ENCODE measurements around the gene REEP6.

DNA sequence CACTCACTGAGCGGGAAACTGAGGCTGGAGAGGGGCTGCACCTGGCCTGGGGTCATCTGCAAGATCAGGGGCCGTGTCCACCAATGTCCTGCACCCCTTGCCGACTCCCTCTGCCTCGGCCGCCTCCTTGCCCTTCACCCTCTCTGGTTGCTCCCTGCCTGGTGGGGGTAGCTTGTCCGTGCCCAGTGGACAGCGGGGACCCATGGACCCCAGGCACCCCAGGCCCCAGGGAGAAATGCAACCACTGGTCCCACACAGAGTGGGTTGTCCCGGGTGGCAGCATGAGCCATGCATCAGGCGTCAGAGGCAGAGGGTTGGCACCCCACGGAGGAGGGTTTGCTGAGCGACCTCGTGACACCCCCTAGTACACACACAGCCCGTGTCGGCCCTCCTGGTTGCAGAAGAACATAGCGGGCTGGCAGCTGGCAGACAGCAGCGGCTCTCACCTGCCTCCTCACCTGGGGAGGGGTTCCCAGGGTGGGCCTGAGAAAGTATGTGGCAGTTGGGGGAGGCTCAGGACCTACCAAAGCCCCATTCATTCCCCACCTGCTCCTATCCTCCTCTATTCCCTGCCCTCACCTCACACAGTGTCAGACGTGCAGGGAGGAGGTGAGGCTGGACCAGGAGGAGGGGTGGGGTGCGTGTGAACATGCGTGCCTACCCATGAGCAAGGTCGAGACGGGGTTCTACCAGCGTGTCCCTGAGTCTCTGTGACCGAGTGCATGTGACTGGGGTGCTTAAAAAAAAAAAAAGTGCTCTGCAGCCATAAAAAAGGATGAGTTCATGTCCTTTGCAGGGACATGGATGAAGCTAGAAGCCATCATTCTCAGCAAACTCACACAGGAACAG lies 13.2 kb downstream of the REEP6 start:
- no peak for TF ChIP-seq EZH2phosphoT487 (conservative IDR thresholded peaks at IDR 0.05; ENCODE audit: low read length)
- TF ChIP-seq, protein P1, sequence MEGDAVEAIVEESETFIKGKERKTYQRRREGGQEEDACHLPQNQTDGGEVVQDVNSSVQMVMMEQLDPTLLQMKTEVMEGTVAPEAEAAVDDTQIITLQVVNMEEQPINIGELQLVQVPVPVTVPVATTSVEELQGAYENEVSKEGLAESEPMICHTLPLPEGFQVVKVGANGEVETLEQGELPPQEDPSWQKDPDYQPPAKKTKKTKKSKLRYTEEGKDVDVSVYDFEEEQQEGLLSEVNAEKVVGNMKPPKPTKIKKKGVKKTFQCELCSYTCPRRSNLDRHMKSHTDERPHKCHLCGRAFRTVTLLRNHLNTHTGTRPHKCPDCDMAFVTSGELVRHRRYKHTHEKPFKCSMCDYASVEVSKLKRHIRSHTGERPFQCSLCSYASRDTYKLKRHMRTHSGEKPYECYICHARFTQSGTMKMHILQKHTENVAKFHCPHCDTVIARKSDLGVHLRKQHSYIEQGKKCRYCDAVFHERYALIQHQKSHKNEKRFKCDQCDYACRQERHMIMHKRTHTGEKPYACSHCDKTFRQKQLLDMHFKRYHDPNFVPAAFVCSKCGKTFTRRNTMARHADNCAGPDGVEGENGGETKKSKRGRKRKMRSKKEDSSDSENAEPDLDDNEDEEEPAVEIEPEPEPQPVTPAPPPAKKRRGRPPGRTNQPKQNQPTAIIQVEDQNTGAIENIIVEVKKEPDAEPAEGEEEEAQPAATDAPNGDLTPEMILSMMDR (IDR thresholded peaks at IDR 0.05; ENCODE audit: insufficient read depth, low read length, poor library complexity, severe bottlenecking) = no peak

Data from SU-DHL-6 (cell line).